Nephron progenitor cell (in vitro differentiated cells): Measurements from ENCODE around the gene WIF1.

Source experiments
- DNase-seq: peaks from one replicate; pipeline ENCODE4 v3.0.0; 2021
- H3K27ac Mint-ChIP-seq: 2 replicates; pipeline ENCODE4 v1.8.0; 2021; ENCODE audit warnings: mild to moderate bottlenecking, moderate library complexity, mixed read lengths
- H3K27me3 Mint-ChIP-seq: 2 replicates; pipeline ENCODE4 v1.8.0; 2021; ENCODE audit warnings: mild to moderate bottlenecking, low read depth, mixed read lengths; ENCODE audit not compliant: poor library complexity
- H3K36me3 Mint-ChIP-seq: 2 replicates; pipeline ENCODE4 v1.8.0; 2021; ENCODE audit warnings: low read depth, mixed read lengths
- H3K4me1 Mint-ChIP-seq: 2 replicates; pipeline ENCODE4 v1.8.0; 2021; ENCODE audit warnings: mixed read lengths
- H3K4me3 Mint-ChIP-seq: 2 replicates; pipeline ENCODE4 v1.8.0; 2021; ENCODE audit warnings: mild to moderate bottlenecking, moderate library complexity, mixed read lengths
- H3K9me3 Mint-ChIP-seq: 2 replicates; pipeline ENCODE4 v1.8.0; 2021; ENCODE audit warnings: mild to moderate bottlenecking, moderate library complexity, mixed read lengths
- TF ChIP-seq, protein P1 (sequence below): fragments of 200-600 bp; sonication (generic); IDR thresholded peaks from 2 replicates; pipeline ENCODE4 v1.5.0; 2021; ENCODE audit warnings: antibody characterized with exemption

The WIF1 gene

DNA sequence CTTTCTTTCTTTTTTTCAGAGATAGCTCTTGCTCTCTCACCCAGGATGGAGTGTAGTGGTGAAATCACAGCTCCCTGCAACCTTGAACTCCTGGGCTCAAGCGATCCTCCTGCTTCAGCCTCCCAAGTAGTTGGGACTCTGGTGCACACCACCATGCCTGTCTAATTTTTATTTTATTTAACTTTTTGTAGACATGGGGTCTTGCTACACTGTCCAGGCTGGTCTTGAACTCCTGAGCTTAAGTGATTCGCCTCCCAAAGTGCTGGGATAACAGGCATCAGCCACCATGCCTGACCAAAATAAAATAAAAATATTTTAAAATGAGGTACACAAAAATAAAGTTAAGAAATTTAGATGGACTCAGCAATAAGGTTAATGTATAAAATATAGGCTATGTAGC lies 43.1 kb upstream of the WIF1 start:
- DNase-seq = no peak
- Mint-ChIP-seq H3K4me1 (peaks cover 5% of the 10 kb centered on the region), H3K4me3 (no peak overlapping the region), H3K27ac (no peak overlapping the region), H3K9me3 (no peaks in the 10 kb centered on the region), H3K27me3 (peaks cover 57% of the 10 kb centered on the region), H3K36me3 (no peaks in the 10 kb centered on the region)
- TF ChIP-seq, protein P1, sequence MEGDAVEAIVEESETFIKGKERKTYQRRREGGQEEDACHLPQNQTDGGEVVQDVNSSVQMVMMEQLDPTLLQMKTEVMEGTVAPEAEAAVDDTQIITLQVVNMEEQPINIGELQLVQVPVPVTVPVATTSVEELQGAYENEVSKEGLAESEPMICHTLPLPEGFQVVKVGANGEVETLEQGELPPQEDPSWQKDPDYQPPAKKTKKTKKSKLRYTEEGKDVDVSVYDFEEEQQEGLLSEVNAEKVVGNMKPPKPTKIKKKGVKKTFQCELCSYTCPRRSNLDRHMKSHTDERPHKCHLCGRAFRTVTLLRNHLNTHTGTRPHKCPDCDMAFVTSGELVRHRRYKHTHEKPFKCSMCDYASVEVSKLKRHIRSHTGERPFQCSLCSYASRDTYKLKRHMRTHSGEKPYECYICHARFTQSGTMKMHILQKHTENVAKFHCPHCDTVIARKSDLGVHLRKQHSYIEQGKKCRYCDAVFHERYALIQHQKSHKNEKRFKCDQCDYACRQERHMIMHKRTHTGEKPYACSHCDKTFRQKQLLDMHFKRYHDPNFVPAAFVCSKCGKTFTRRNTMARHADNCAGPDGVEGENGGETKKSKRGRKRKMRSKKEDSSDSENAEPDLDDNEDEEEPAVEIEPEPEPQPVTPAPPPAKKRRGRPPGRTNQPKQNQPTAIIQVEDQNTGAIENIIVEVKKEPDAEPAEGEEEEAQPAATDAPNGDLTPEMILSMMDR = no peak

DNA sequence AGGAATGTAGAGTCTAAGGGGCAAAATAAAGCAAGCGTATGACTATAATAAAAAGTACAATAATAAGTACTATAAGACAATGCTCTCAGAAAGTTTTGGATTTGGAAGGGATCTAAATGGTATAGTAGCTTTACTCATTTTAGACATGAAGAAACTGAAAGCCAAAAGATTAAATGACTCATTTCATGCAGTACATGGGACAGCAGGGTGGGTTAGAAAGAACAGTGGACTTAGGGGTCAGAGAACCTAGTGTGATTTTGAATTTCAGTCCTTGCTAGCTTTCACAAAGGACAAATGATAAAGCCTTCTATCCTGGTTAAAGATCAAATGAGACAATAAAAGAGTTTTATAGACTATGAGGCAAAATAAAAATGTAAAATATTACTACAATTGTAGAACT lies 41.5 kb upstream of the WIF1 start:
- no peak overlapping the region for H3K4me3 Mint-ChIP-seq
- no peaks in the 10 kb centered on the region for H3K9me3 Mint-ChIP-seq
- H3K36me3 Mint-ChIP-seq = no peaks in the 10 kb centered on the region

DNA sequence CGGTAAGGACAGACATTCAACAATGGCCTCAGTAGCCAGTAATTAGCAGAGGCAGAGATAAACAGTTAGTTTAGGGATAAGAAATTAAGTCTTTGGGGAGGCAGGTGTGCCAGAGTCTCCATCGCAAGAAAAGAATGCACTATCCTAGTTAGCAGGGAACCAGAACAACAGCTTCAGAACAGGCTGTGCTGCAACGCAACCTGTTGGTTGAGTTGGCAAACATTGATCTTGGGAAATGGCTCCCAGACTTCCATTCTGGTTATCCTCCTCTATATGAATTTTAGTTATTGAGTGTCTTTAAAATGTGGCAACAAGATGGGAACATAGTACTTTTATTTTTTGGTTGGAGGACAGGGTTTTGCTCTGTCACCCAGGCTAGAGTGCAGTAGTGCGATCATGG lies 36.0 kb upstream of the WIF1 start:
- H3K36me3 Mint-ChIP-seq = no peaks in the 10 kb centered on the region
- H3K27ac Mint-ChIP-seq = no peak overlapping the region
- H3K9me3 Mint-ChIP-seq = no peaks in the 10 kb centered on the region
- no peak for DNase-seq
- TF ChIP-seq, protein P1 = no peak
- H3K4me3 Mint-ChIP-seq = no peak overlapping the region
- peaks cover 26% of the 10 kb centered on the region for H3K27me3 Mint-ChIP-seq
- no peaks in the 10 kb centered on the region for H3K4me1 Mint-ChIP-seq

More for the DNA sequence above, 41.5 kb upstream of the WIF1 start:
- DNase-seq = no peak
- Mint-ChIP-seq H3K27me3 (peaks cover 54% of the 10 kb centered on the region), H3K4me1 (no peaks in the 10 kb centered on the region), H3K27ac (no peak overlapping the region)
- TF ChIP-seq, protein P1 = no peak

DNA sequence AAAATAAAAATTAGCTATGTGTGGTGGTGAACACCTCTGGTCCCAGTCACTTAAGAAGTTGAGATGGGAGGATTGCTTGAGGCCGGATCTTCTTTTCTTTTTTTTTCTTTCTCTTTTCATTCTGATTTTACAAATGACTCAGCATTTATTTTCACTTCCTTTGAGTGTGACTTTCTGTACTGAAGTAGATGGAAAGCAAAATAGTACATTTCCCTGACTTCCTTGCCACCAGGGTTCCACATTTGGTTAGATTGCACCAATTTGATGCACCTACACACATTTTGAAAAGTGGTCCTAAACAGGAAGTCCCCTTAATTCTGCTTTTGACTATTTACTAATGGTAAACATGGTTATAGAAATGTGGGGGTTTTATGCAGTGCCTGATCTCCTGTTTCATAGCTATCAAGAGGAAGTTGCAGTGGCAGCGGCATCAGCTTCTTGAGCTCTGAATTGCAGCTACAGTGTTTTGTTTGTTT lies 35.3 kb upstream of the WIF1 start:
- H3K36me3 Mint-ChIP-seq = no peaks in the 10 kb centered on the region
- TF ChIP-seq, protein P1 = no peak
- H3K4me3 Mint-ChIP-seq = no peak overlapping the region
- H3K4me1 Mint-ChIP-seq = no peaks in the 10 kb centered on the region
- H3K9me3 Mint-ChIP-seq = no peaks in the 10 kb centered on the region
- H3K27me3 Mint-ChIP-seq = peaks cover 29% of the 10 kb centered on the region
- no peak for DNase-seq
- no peak overlapping the region for H3K27ac Mint-ChIP-seq

DNA sequence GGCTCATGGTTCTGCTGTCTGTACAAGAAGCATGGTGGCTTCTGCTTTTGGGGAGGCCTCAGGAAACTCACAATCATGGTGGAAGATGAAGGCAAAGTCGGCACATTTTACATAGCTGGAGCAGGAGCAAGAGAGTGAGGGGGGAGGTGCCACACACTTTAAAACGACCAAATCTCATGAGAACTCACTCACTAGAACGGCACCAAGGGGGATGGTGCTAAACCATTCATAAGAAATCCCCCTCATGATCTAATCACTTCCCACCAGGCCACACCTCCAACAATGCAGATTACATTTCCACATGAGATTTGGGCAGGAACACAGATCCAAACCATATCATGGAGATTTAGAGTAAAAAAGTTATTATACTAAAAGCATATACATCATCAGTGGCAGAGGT lies 34.7 kb upstream of the WIF1 start:
- no peaks in the 10 kb centered on the region for H3K4me1 Mint-ChIP-seq
- H3K4me3 Mint-ChIP-seq = no peak overlapping the region
- H3K27ac Mint-ChIP-seq = no peak overlapping the region
- no peaks in the 10 kb centered on the region for H3K36me3 Mint-ChIP-seq
- peaks cover 27% of the 10 kb centered on the region for H3K27me3 Mint-ChIP-seq
- no peak for DNase-seq
- TF ChIP-seq, protein P1 = no peak
- no peaks in the 10 kb centered on the region for H3K9me3 Mint-ChIP-seq

DNA sequence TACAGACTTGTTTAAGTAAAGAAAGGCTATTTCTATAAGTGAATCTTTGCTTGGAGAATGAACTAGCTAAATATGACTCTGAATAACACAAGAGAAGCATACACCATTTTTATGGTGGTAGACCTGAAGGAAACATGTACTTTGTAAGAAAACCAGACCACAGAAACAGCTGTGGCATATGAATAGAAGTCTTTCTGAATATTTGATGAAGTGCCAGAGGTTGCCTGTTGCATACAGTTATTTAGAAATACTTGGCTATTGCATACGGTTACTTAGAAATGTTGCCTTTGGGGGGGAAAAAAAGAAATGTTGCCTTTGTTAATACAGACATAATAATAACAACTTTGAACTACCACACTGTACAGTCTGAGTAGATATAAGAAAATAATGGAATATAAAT lies 31.5 kb upstream of the WIF1 start:
- no peak overlapping the region for H3K4me3 Mint-ChIP-seq
- H3K27me3 Mint-ChIP-seq = peaks cover 12% of the 10 kb centered on the region
- TF ChIP-seq, protein P1 = no peak
- H3K27ac Mint-ChIP-seq = no peak overlapping the region
- H3K9me3 Mint-ChIP-seq = no peaks in the 10 kb centered on the region
- H3K4me1 Mint-ChIP-seq = no peaks in the 10 kb centered on the region
- no peak for DNase-seq
- no peaks in the 10 kb centered on the region for H3K36me3 Mint-ChIP-seq
